HPDE6-E6E7 (cell line): ENCODE results near the gene GPRASP3.

Experiments used
- DNase-seq: peaks from one replicate; pipeline ENCODE4 v3.0.0; 2011; ENCODE audit warnings: missing footprints; ENCODE audit errors: extremely low spot score

The GPRASP3 gene

GRCh38 chrX:102765217-102765616 is 44.7 kb downstream of the GPRASP3 start:
- no peak for DNase-seq

GRCh38 chrX:102765809-102766208 is 45.3 kb downstream of the GPRASP3 start:
- no peak for DNase-seq

GRCh38 chrX:102767287-102767686 is 46.7 kb downstream of the GPRASP3 start:
- no peak for DNase-seq

GRCh38 chrX:102768987-102769761 is 48.6 kb downstream of the GPRASP3 start:
- DNase-seq = peak; percentile 50
